PC-3 (cell line): ENCODE measurements around the gene HCN3.

Experiments used
- CTCF ChIP-seq: fragments of 300-600 bp; sonication (generic); conservative IDR thresholded peaks from 2 replicates; pipeline ENCODE4 v1.5.1; 2017; ENCODE audit warnings: antibody characterized with exemption, low read depth, mild to moderate bottlenecking, low read length
- EZH2 ChIP-seq: fragments of 300-600 bp; sonication (generic); IDR thresholded peaks from one replicate; pipeline ENCODE4 v1.6.1; 2017; ENCODE audit warnings: antibody characterized with exemption, mild to moderate bottlenecking, low read length; ENCODE audit not compliant: unreplicated experiment
- EZH2phosphoT487 ChIP-seq: fragments of 300-600 bp; sonication (generic); IDR thresholded peaks from 2 replicates; pipeline ENCODE4 v1.6.1; 2018; ENCODE audit warnings: mild to moderate bottlenecking, antibody characterized with exemption, low read length, borderline replicate concordance

- TF ChIP-seq CTCF: no peak
- TF ChIP-seq EZH2: no peak
- no peak for TF ChIP-seq EZH2phosphoT487
Observed at GRCh38 chr1:155282488-155283091, 5.3 kb downstream of the HCN3 start.
